Panc1 (cell line): ENCODE results near the gene PGBD5. TPM values are rescaled to one million over a fixed set of nuclear protein-coding genes. Genes with fewer than 3 reads are reported as not detected.

ENCODE experiments used
- ATAC-seq: fragments of 200-7000 bp; cut with Tn5 transposase; 2 replicates; pipeline ENCODE4 v1.9.1; 2020; ENCODE audit warnings: mild to moderate bottlenecking, moderate library complexity
- BruUV-seq: library from RNA; stranded (reverse); fragments of 400-500 nt; replicated peaks from 2 replicates; lab custom pipeline; 2021; lab: Mats Ljungman, UMichigan
- CTCF ChIA-PET: fragments of 300-600 bp; sonication (Branson Sonifier 250); formaldehyde crosslinking; loops from one replicate; lab custom pipeline; 2022; ENCODE audit warnings: antibody characterized with exemption; lab: Charles Lee
- POLR2A ChIA-PET: fragments of 300-600 bp; sonication (Branson Sonifier 250); formaldehyde crosslinking; loops from one replicate; lab custom pipeline; 2022; ENCODE audit warnings: antibody characterized with exemption; lab: Charles Lee
- DNase-seq: peaks from one replicate; pipeline ENCODE4 v3.0.0-alpha.2; 2010; ENCODE audit warnings: low read depth, low spot score
- H3K27ac ChIP-seq: 2 replicates; pipeline ENCODE4 v1.5.1; 2011; ENCODE audit warnings: mild to moderate bottlenecking, low read length, inconsistent platforms
- H3K27me3 ChIP-seq: fragments of 200-500 bp; sonication (Bioruptor generic); 2 replicates; pipeline ENCODE4 v1.6.0; 2014; ENCODE audit warnings: low read length, inconsistent platforms; ENCODE audit not compliant: control insufficient read depth, insufficient read depth
- H3K36me3 ChIP-seq: fragments of 200-500 bp; sonication (Bioruptor generic); 2 replicates; pipeline ENCODE4 v1.5.1; 2014; ENCODE audit warnings: inconsistent platforms, mild to moderate bottlenecking, low read length, moderate library complexity; ENCODE audit not compliant: control insufficient read depth, insufficient read depth
- H3K4me1 ChIP-seq: 2 replicates; pipeline ENCODE4 v1.5.1; 2011; ENCODE audit warnings: inconsistent platforms, mild to moderate bottlenecking, low read length, moderate library complexity; ENCODE audit not compliant: control insufficient read depth, insufficient read depth
- H3K4me3 ChIP-seq, 2 experiments: 2 replicates each; pipeline ENCODE4 v1.5.1; 2011 to 2012; ENCODE audit warnings: low read depth in 2 of 2, low read length in 2 of 2, mild to moderate bottlenecking in 2 of 2, inconsistent platforms in 1 of 2, moderate library complexity in 1 of 2
- H3K9me3 ChIP-seq: fragments of 200-500 bp; sonication (Bioruptor generic); 2 replicates; pipeline ENCODE4 v1.5.1; 2014; ENCODE audit warnings: low read depth, mild to moderate bottlenecking, inconsistent platforms, low read length, moderate library complexity; ENCODE audit not compliant: control insufficient read depth, insufficient read depth
- POLR2AphosphoS5 ChIP-seq: IDR thresholded peaks from 2 replicates; pipeline ENCODE4 v1.6.1; 2012; ENCODE audit warnings: mild to moderate bottlenecking, low read depth, low read length, moderate library complexity
- SIN3A ChIP-seq: IDR thresholded peaks from 2 replicates; pipeline ENCODE4 v1.6.1; 2012; ENCODE audit warnings: low read depth, mild to moderate bottlenecking, low read length, moderate library complexity, borderline replicate concordance; ENCODE audit not compliant: insufficient read depth
- TCF7L2 ChIP-seq: IDR thresholded peaks from 2 replicates; pipeline ENCODE4 v1.6.1; 2011; ENCODE audit warnings: mild to moderate bottlenecking, low read depth, low read length, inconsistent platforms
- in situ Hi-C: cut with HindIII; loops from 2 replicates; pipeline ENCODE4 v1.10.0; 2016; ENCODE audit warnings: low sequenced_read_pairs, low pct_unique_long_range_greater_than_20kb
- intact Hi-C: fragments of 100-400 bp; cut with micrococcal nuclease; formaldehyde crosslinking; loops from one replicate; pipeline ENCODE4 v1.10.0; 2022; ENCODE audit not compliant: unreplicated experiment
- total RNA-seq: library from RNA; stranded (reverse); gene quantifications from one replicate; pipeline ENCODE4 v1.2.1, GENCODE V29; 2021; ENCODE audit not compliant: unreplicated experiment
- TF ChIP-seq, protein P1 (sequence below), 2 experiments: IDR thresholded peaks; 2 replicates each; pipeline ENCODE4 v1.6.1; 2011 to 2012; ENCODE audit warnings: low read depth in 2 of 2, control low read depth in 1 of 2, low read length in 1 of 2, mild to moderate bottlenecking in 1 of 2, moderate library complexity in 1 of 2; ENCODE audit not compliant: insufficient read depth in 1 of 2
- TF ChIP-seq, protein P2 (sequence below): fragments of 450-650 bp; IDR thresholded peaks from 2 replicates; pipeline ENCODE4 v1.5.1; 2017; ENCODE audit warnings: mild to moderate bottlenecking

PGBD5 gene
- total RNA-seq, 1 experiment from 2014 or later = 0.05 TPM

DNA sequence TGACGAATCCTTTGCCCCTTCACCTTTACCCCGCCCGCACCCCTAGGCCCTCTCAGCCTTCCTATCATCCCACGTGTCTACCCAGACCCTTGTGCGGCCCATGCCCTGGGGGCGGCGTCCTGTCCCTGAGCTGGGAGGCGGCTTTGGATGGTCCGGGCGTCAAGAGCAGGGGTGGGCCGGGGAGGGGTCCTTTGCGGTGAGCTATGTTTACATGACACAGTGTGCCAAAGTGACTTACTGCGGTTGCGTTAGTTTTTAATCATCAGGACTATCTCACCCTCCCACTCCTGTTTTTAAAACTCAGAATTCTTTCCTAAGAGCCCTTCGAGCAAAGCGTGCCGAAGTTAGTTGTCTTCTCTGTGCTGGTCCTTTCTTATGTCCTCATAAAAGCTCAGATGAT, 144.6 kb downstream of the PGBD5 start:
- CTCF ChIA-PET = interaction anchor here (0.5 kb wide), 1 partner anchor 723 kb away, joined by 3 read pairs; the partner anchor contains the start of gene ABCB10
- Histone ChIP-seq H3K36me3 (peaks cover 3% of the 10 kb centered on the region; the same call in 1 of the 2 replicates), H3K27me3 (no peaks in the 10 kb centered on the region), H3K27ac (no peak overlapping the region), H3K4me3 (no peak overlapping the region), H3K9me3 (no peaks in the 10 kb centered on the region), H3K4me1 (no peaks in the 10 kb centered on the region)
- POLR2A ChIA-PET = no interaction called here
- intact Hi-C loops (no loop called here), in situ Hi-C loops (no loop called here)
- TF ChIP-seq TCF7L2 = no peak
- TF ChIP-seq, protein P1, sequence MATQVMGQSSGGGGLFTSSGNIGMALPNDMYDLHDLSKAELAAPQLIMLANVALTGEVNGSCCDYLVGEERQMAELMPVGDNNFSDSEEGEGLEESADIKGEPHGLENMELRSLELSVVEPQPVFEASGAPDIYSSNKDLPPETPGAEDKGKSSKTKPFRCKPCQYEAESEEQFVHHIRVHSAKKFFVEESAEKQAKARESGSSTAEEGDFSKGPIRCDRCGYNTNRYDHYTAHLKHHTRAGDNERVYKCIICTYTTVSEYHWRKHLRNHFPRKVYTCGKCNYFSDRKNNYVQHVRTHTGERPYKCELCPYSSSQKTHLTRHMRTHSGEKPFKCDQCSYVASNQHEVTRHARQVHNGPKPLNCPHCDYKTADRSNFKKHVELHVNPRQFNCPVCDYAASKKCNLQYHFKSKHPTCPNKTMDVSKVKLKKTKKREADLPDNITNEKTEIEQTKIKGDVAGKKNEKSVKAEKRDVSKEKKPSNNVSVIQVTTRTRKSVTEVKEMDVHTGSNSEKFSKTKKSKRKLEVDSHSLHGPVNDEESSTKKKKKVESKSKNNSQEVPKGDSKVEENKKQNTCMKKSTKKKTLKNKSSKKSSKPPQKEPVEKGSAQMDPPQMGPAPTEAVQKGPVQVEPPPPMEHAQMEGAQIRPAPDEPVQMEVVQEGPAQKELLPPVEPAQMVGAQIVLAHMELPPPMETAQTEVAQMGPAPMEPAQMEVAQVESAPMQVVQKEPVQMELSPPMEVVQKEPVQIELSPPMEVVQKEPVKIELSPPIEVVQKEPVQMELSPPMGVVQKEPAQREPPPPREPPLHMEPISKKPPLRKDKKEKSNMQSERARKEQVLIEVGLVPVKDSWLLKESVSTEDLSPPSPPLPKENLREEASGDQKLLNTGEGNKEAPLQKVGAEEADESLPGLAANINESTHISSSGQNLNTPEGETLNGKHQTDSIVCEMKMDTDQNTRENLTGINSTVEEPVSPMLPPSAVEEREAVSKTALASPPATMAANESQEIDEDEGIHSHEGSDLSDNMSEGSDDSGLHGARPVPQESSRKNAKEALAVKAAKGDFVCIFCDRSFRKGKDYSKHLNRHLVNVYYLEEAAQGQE (IDR thresholded peaks at IDR 0.05; ENCODE audit: insufficient read depth in 1 of 2, low read depth in 2 of 2, low read length in 1 of 2) = no peak
- no peak for TF ChIP-seq SIN3A
- no peak for TF ChIP-seq POLR2AphosphoS5
- TF ChIP-seq, protein P2, sequence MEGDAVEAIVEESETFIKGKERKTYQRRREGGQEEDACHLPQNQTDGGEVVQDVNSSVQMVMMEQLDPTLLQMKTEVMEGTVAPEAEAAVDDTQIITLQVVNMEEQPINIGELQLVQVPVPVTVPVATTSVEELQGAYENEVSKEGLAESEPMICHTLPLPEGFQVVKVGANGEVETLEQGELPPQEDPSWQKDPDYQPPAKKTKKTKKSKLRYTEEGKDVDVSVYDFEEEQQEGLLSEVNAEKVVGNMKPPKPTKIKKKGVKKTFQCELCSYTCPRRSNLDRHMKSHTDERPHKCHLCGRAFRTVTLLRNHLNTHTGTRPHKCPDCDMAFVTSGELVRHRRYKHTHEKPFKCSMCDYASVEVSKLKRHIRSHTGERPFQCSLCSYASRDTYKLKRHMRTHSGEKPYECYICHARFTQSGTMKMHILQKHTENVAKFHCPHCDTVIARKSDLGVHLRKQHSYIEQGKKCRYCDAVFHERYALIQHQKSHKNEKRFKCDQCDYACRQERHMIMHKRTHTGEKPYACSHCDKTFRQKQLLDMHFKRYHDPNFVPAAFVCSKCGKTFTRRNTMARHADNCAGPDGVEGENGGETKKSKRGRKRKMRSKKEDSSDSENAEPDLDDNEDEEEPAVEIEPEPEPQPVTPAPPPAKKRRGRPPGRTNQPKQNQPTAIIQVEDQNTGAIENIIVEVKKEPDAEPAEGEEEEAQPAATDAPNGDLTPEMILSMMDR = no peak
- BruUV-seq = no TSS peak
- DNase-seq (no peak), ATAC-seq (no peak)

DNA sequence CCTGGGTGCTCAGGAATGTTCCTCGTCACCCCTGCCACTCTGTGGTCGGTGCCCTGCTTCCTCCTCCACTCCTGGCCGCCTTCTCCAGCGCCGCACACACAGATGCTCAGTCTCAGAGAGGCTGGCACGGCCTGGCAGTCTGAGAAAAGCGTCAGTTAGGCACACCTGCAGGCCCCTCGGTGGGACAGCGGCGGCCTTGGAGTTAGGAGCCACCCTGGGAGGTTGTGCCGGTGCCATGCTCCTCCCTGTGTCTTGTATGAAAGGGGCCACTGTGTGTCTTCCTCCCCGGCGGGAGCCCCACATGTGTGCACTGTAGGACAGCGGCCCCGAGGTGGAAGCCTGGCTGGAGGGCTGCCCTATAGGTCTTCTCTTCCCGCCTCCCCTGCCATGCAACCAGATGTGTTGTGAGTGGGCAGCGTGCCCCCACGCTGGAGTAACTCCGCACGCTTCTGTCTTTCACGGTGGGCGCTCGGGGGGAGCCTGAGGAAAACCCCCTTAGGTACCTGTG, 145.2 kb downstream of the PGBD5 start:
- Histone ChIP-seq H3K9me3 (no peaks in the 10 kb centered on the region), H3K4me1 (no peaks in the 10 kb centered on the region), H3K4me3 (no peak overlapping the region), H3K27ac (no peak overlapping the region), H3K36me3 (peaks cover 3% of the 10 kb centered on the region; the same call in 1 of the 2 replicates), H3K27me3 (no peaks in the 10 kb centered on the region)
- ATAC-seq = no peak
- CTCF ChIA-PET = interaction anchor here (0.5 kb wide), 1 partner anchor 722 kb away, joined by 3 read pairs; the partner anchor contains the start of gene ABCB10
- BruUV-seq = no TSS peak
- TF ChIP-seq, protein P1 (IDR thresholded peaks at IDR 0.05; ENCODE audit: insufficient read depth in 1 of 2, low read depth in 2 of 2, low read length in 1 of 2) = no peak
- TF ChIP-seq, protein P2 = no peak
- TF ChIP-seq TCF7L2 (no peak), SIN3A (no peak), POLR2AphosphoS5 (no peak)
- in situ Hi-C loops = no loop called here
- intact Hi-C loops = no loop called here
- no peak for DNase-seq
- POLR2A ChIA-PET = no interaction called here
